IPS-15b (cell line): Measurements from ENCODE around the gene TCHP.

ENCODE experiments used
- H3K27me3 ChIP-seq: one replicate; pipeline ENCODE4 v1.6.1; 2013; ENCODE audit warnings: low read length; ENCODE audit not compliant: control insufficient read depth, insufficient read depth
- H3K36me3 ChIP-seq: one replicate; pipeline ENCODE4 v1.6.1; 2013; ENCODE audit warnings: low read length; ENCODE audit not compliant: control insufficient read depth, insufficient read depth
- H3K4me1 ChIP-seq: one replicate; pipeline ENCODE4 v1.6.1; 2013; ENCODE audit warnings: mild to moderate bottlenecking, low read length; ENCODE audit not compliant: control insufficient read depth, insufficient read depth
- H3K4me3 ChIP-seq: one replicate; pipeline ENCODE4 v1.5.1; 2013; ENCODE audit warnings: low read depth, low read length
- H3K9ac ChIP-seq: one replicate; pipeline ENCODE4 v1.6.1; 2013; ENCODE audit warnings: low read depth, mild to moderate bottlenecking, low read length
- H3K9me3 ChIP-seq: one replicate; pipeline ENCODE4 v1.6.1; 2013; ENCODE audit warnings: mild to moderate bottlenecking, low read length; ENCODE audit not compliant: control insufficient read depth, insufficient read depth

Gene TCHP

GRCh38 chr12:109868182-109869051, 31.7 kb upstream of the TCHP start:
- no peak overlapping the region for H3K9ac ChIP-seq
- no peak overlapping the region for H3K4me3 ChIP-seq
- H3K27me3 ChIP-seq: no peaks in the 10 kb centered on the region
- H3K4me1 ChIP-seq: peaks cover 3% of the 10 kb centered on the region
- no peaks in the 10 kb centered on the region for H3K9me3 ChIP-seq
- H3K36me3 ChIP-seq: peaks cover 2% of the 10 kb centered on the region

- H3K4me3 ChIP-seq: no peak overlapping the region
- no peak overlapping the region for H3K9ac ChIP-seq
- no peaks in the 10 kb centered on the region for H3K27me3 ChIP-seq
- H3K36me3 ChIP-seq: peaks cover 2% of the 10 kb centered on the region
- H3K9me3 ChIP-seq: no peaks in the 10 kb centered on the region
- peaks cover 3% of the 10 kb centered on the region for H3K4me1 ChIP-seq
These were observed 29.4 kb upstream of the TCHP start for GRCh38 chr12:109870648-109871047.

- Histone ChIP-seq H3K27me3 (no peaks in the 10 kb centered on the region), H3K9me3 (no peaks in the 10 kb centered on the region), H3K9ac (no peak overlapping the region), H3K36me3 (peaks cover 2% of the 10 kb centered on the region), H3K4me1 (peaks cover 3% of the 10 kb centered on the region), H3K4me3 (no peak overlapping the region)
These were observed 28.3 kb upstream of the TCHP start for GRCh38 chr12:109871668-109872314.

- peaks cover 2% of the 10 kb centered on the region for H3K36me3 ChIP-seq
- no peak overlapping the region for H3K4me3 ChIP-seq
- no peaks in the 10 kb centered on the region for H3K9me3 ChIP-seq
- no peak overlapping the region for H3K9ac ChIP-seq
- peaks cover 6% of the 10 kb centered on the region for H3K4me1 ChIP-seq
- H3K27me3 ChIP-seq: no peaks in the 10 kb centered on the region
These were observed 26.4 kb upstream of the TCHP start for GRCh38 chr12:109873653-109874052.

GRCh38 chr12:109875572-109876131, 24.4 kb upstream of the TCHP start:
- H3K9me3 ChIP-seq: no peaks in the 10 kb centered on the region
- peaks cover 6% of the 10 kb centered on the region for H3K27me3 ChIP-seq
- H3K36me3 ChIP-seq: peaks cover 2% of the 10 kb centered on the region
- H3K9ac ChIP-seq: no peak overlapping the region
- peaks cover 10% of the 10 kb centered on the region for H3K4me1 ChIP-seq
- H3K4me3 ChIP-seq: no peak overlapping the region

- Histone ChIP-seq H3K9me3 (no peaks in the 10 kb centered on the region), H3K27me3 (peaks cover 6% of the 10 kb centered on the region), H3K4me3 (no peak overlapping the region), H3K4me1 (peaks cover 15% of the 10 kb centered on the region), H3K36me3 (peaks cover 2% of the 10 kb centered on the region), H3K9ac (no peak overlapping the region)
These were observed 23.7 kb upstream of the TCHP start for GRCh38 chr12:109876406-109876805.

GRCh38 chr12:109877504-109878246, 22.4 kb upstream of the TCHP start:
- H3K9ac ChIP-seq: no peak overlapping the region
- no peaks in the 10 kb centered on the region for H3K9me3 ChIP-seq
- peaks cover 6% of the 10 kb centered on the region for H3K27me3 ChIP-seq
- peaks cover 1% of the 10 kb centered on the region for H3K36me3 ChIP-seq
- H3K4me3 ChIP-seq: no peak overlapping the region
- H3K4me1 ChIP-seq: peaks cover 13% of the 10 kb centered on the region

GRCh38 chr12:109878247-109878625, 21.8 kb upstream of the TCHP start:
- no peak overlapping the region for H3K9ac ChIP-seq
- H3K4me3 ChIP-seq: no peak overlapping the region

GRCh38 chr12:109878749-109879148, 21.3 kb upstream of the TCHP start:
- peak overlapping the region; percentile 94 for H3K4me3 ChIP-seq
- peaks cover 6% of the 10 kb centered on the region for H3K27me3 ChIP-seq
- H3K9ac ChIP-seq: no peak overlapping the region
- H3K9me3 ChIP-seq: no peaks in the 10 kb centered on the region
- peaks cover 13% of the 10 kb centered on the region for H3K4me1 ChIP-seq
- no peaks in the 10 kb centered on the region for H3K36me3 ChIP-seq

More at GRCh38 chr12:109878247-109878625, 21.8 kb upstream of the TCHP start:
- no peaks in the 10 kb centered on the region for H3K36me3 ChIP-seq
- H3K4me1 ChIP-seq: peaks cover 13% of the 10 kb centered on the region
- no peaks in the 10 kb centered on the region for H3K9me3 ChIP-seq
- peaks cover 6% of the 10 kb centered on the region for H3K27me3 ChIP-seq

- Histone ChIP-seq H3K27me3 (peaks cover 6% of the 10 kb centered on the region), H3K9ac (peak overlapping the region; percentile 54), H3K4me3 (peak overlapping the region; percentile 94), H3K9me3 (no peaks in the 10 kb centered on the region), H3K36me3 (no peaks in the 10 kb centered on the region), H3K4me1 (peaks cover 13% of the 10 kb centered on the region)
These were observed 20.6 kb upstream of the TCHP start for GRCh38 chr12:109879351-109880042.
